HL-60 (cell line): ENCODE measurements around the gene FOXI1.

Experiments used
- DNase-seq, 2 experiments: peaks; one replicate each; pipeline ENCODE4 v3.0.0-alpha.2; 2010 to 2020; ENCODE audit warnings: low read depth in 1 of 2, low spot score in 1 of 2
- H3K27ac ChIP-seq: fragments of 250-450 bp; sonication (Bioruptor Pico); replicated peaks from 2 replicates; pipeline ENCODE4 v1.5.1; 2020; ENCODE audit warnings: mild to moderate bottlenecking, moderate library complexity
- H3K27me3 ChIP-seq: fragments of 250-450 bp; sonication (Bioruptor Pico); 2 replicates; pipeline ENCODE4 v1.5.1; 2021; ENCODE audit warnings: mild to moderate bottlenecking, moderate library complexity; ENCODE audit not compliant: insufficient read depth, poor library complexity, severe bottlenecking
- H3K4me3 ChIP-seq: replicated peaks from 2 replicates; pipeline ENCODE4 v1.5.1; 2011; ENCODE audit warnings: mild to moderate bottlenecking, control low read depth, low read length; ENCODE audit not compliant: insufficient read depth
- GABPA ChIP-seq: IDR thresholded peaks from 2 replicates; pipeline ENCODE4 v1.6.1; 2012; ENCODE audit warnings: low read depth
- POLR2AphosphoS5 ChIP-seq: IDR thresholded peaks from 2 replicates; pipeline ENCODE4 v1.6.1; 2012; ENCODE audit warnings: low read depth
- REST ChIP-seq: IDR thresholded peaks from 2 replicates; pipeline ENCODE4 v1.6.1; 2012; ENCODE audit warnings: low read depth; ENCODE audit not compliant: insufficient replicate concordance
- SPI1 ChIP-seq: IDR thresholded peaks from 2 replicates; pipeline ENCODE4 v1.6.1; 2012; ENCODE audit warnings: low read depth, mild to moderate bottlenecking, borderline replicate concordance
- TF ChIP-seq, protein P1 (sequence below): IDR thresholded peaks from one replicate; pipeline ENCODE4 v1.5.1; 2011; ENCODE audit warnings: low read length, control low read depth, inconsistent platforms; ENCODE audit not compliant: insufficient read depth

FOXI1 gene

GRCh38 chr5:170059221-170059620, 46.5 kb upstream of the FOXI1 start:
- Histone ChIP-seq H3K27ac (no peak overlapping the region), H3K4me3 (no peak overlapping the region), H3K27me3 (no peaks in the 10 kb centered on the region)
- DNase-seq = no peak
- no peak for TF ChIP-seq REST
- TF ChIP-seq, protein P1, sequence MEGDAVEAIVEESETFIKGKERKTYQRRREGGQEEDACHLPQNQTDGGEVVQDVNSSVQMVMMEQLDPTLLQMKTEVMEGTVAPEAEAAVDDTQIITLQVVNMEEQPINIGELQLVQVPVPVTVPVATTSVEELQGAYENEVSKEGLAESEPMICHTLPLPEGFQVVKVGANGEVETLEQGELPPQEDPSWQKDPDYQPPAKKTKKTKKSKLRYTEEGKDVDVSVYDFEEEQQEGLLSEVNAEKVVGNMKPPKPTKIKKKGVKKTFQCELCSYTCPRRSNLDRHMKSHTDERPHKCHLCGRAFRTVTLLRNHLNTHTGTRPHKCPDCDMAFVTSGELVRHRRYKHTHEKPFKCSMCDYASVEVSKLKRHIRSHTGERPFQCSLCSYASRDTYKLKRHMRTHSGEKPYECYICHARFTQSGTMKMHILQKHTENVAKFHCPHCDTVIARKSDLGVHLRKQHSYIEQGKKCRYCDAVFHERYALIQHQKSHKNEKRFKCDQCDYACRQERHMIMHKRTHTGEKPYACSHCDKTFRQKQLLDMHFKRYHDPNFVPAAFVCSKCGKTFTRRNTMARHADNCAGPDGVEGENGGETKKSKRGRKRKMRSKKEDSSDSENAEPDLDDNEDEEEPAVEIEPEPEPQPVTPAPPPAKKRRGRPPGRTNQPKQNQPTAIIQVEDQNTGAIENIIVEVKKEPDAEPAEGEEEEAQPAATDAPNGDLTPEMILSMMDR = no peak
- no peak for TF ChIP-seq POLR2AphosphoS5
- TF ChIP-seq SPI1 = no peak
- TF ChIP-seq GABPA = no peak

- DNase-seq = no peak
- TF ChIP-seq GABPA (no peak), SPI1 (no peak), REST (no peak), POLR2AphosphoS5 (no peak)
- TF ChIP-seq, protein P1 = no peak
- Histone ChIP-seq H3K4me3 (no peak overlapping the region), H3K27me3 (no peaks in the 10 kb centered on the region), H3K27ac (no peak overlapping the region)
These were observed 38.5 kb upstream of the FOXI1 start for GRCh38 chr5:170067152-170067551.

- Histone ChIP-seq H3K27me3 (no peaks in the 10 kb centered on the region), H3K27ac (no peak overlapping the region), H3K4me3 (no peak overlapping the region)
- DNase-seq = no peak
- TF ChIP-seq REST = no peak
- no peak for TF ChIP-seq POLR2AphosphoS5
- no peak for TF ChIP-seq GABPA
- TF ChIP-seq, protein P1 = no peak
- no peak for TF ChIP-seq SPI1
These were observed 38.0 kb upstream of the FOXI1 start for GRCh38 chr5:170067574-170068170.
